ENCODE measurements around the gene ZNF346. TPM values are rescaled to one million over a fixed set of nuclear protein-coding genes. Genes with fewer than 3 reads are reported as not detected.
A peak's percentile ranks its signal among the peaks of the same experiment; 100 is the strongest.

ZNF346 gene
- total and polyA plus RNA-seq, 2 of the 13 experiments (the other 11 are each of a cell fraction or from before 2014, with no cell fraction given) = 8.6 to 19.4 TPM

- TF ChIP-seq ZBTB33 (CRISPR knock-in tag; IDR thresholded peaks at IDR 0.05) = no peak
- 0 out of 2 replicates have a peak, but pooled peaks have one; percentile 15 for TF ChIP-seq DPF2 (CRISPR knock-in tag; IDR thresholded peaks at IDR 0.05; ENCODE audit: borderline replicate concordance, low read depth)
- no peak for TF ChIP-seq LBX2 (CRISPR knock-in tag; IDR thresholded peaks at IDR 0.05; ENCODE audit: borderline replicate concordance)
- TF ChIP-seq MLX (CRISPR knock-in tag; IDR thresholded peaks at IDR 0.05) = no peak
- TF ChIP-seq ZHX2 (IDR thresholded peaks at IDR 0.05; ENCODE audit: low read depth) = 0 out of 2 replicates have a peak, but pooled peaks have one; percentile 29
- no peak for TF ChIP-seq ZHX2 (CRISPR knock-in tag; IDR thresholded peaks at IDR 0.05; ENCODE audit: borderline replicate concordance)
- TF ChIP-seq CHD4 (IDR thresholded peaks at IDR 0.05; ENCODE audit: borderline replicate concordance, low read length) = no peak
- TF ChIP-seq RARA (CRISPR knock-in tag; IDR thresholded peaks at IDR 0.05) = no peak
- TF ChIP-seq ZNF770 (CRISPR knock-in tag; IDR thresholded peaks at IDR 0.05) = no peak
- no peak for TF ChIP-seq EEA1 (CRISPR knock-in tag; IDR thresholded peaks at IDR 0.05; ENCODE audit: borderline replicate concordance)
- no peak for TF ChIP-seq SNAPC5 (CRISPR knock-in tag; IDR thresholded peaks at IDR 0.05; ENCODE audit: borderline replicate concordance)
- no peak for TF ChIP-seq FLYWCH1 (CRISPR knock-in tag; IDR thresholded peaks at IDR 0.05)
- no peak for TF ChIP-seq BATF2 (CRISPR knock-in tag; IDR thresholded peaks at IDR 0.05)
- TF ChIP-seq TEAD3 (CRISPR knock-in tag; optimal IDR thresholded peaks at IDR 0.05; ENCODE audit: borderline replicate concordance) = peak; percentile 38
- 0 out of 2 replicates have a peak, but pooled peaks have one; percentile 28 for TF ChIP-seq GABPB1 (CRISPR knock-in tag; IDR thresholded peaks at IDR 0.05)
- peak; percentile 50; the same call in 1 of the 2 replicates for TF ChIP-seq RCOR2 (CRISPR knock-in tag; IDR thresholded peaks at IDR 0.05)
- TF ChIP-seq ZNF383 (CRISPR knock-in tag; IDR thresholded peaks at IDR 0.05; ENCODE audit: borderline replicate concordance) = no peak
Observed at GRCh38 chr5:177103523-177104253, 81.2 kb downstream of the ZNF346 start (continued).
